AG04450 (cell line): ENCODE measurements around the gene DPYD. TPM values are rescaled to one million over a fixed set of nuclear protein-coding genes. Genes with fewer than 3 reads are reported as not detected.
A peak's percentile ranks its signal among the peaks of the same experiment; 100 is the strongest.

ENCODE experiments used
- CTCF ChIA-PET: fragments of 300-600, 350-600 bp; formaldehyde crosslinking; extraction: SDS; loops from one replicate; lab custom pipeline; 2022; ENCODE audit warnings: antibody characterized with exemption, inconsistent platforms; lab: Charles Lee
- POLR2A ChIA-PET: fragments of 350-600 bp; formaldehyde crosslinking; extraction: SDS; loops from one replicate; lab custom pipeline; 2021; ENCODE audit warnings: antibody characterized with exemption, inconsistent platforms; lab: Yijun Ruan, JAX
- DNase-seq: peaks from one replicate; pipeline ENCODE4 v3.0.0-alpha.2; 2011; ENCODE audit warnings: low read depth, low spot score
- H3K27ac ChIP-seq: one replicate; pipeline ENCODE4 v1.5.1; 2012; ENCODE audit warnings: low read depth, low read length, control low read depth
- H3K27me3 ChIP-seq: one replicate; pipeline ENCODE4 v1.6.0; 2012; ENCODE audit warnings: low read length; ENCODE audit not compliant: control insufficient read depth, insufficient read depth
- H3K4me3 ChIP-seq: 2 replicates; pipeline ENCODE4 v1.5.1; 2011; ENCODE audit warnings: mild to moderate bottlenecking, low read depth, low read length, control low read depth
- H3K9me3 ChIP-seq: 2 replicates; pipeline ENCODE4 v1.5.1; 2012; ENCODE audit warnings: low read length; ENCODE audit not compliant: control insufficient read depth, insufficient read depth
- CTCF ChIP-seq: IDR thresholded peaks from 2 replicates; pipeline ENCODE4 v1.5.1; 2011; ENCODE audit warnings: low read depth, low read length, control low read depth, inconsistent platforms
- polyA plus RNA-seq: library from polyadenylated mRNA; depleted of rRNA; stranded (reverse); fragments of >200 nt; gene quantifications from 2 replicates; pipeline ENCODE4 v1.2.3, GENCODE V29; 2011

Gene DPYD
- polyA plus RNA-seq, 1 experiment, result 21.4 TPM

GRCh38 chr1:97608272-97608671, 312.6 kb downstream of the DPYD start:
- CTCF ChIA-PET, result no interaction called here
- no peak for TF ChIP-seq CTCF
- POLR2A ChIA-PET, result interaction anchor here (0.5 kb wide), 1 partner anchor 381 kb away, joined by 6 read pairs; no protein-coding TSS in a partner anchor
- no peak for DNase-seq
- Histone ChIP-seq H3K27me3 (no peaks in the 10 kb centered on the region), H3K4me3 (no peak overlapping the region), H3K9me3 (no peaks in the 10 kb centered on the region), H3K27ac (no peak overlapping the region)

GRCh38 chr1:97603776-97604175, 317.1 kb downstream of the DPYD start:
- DNase-seq, result peak; percentile 11
- peak overlapping the region; percentile 23 for H3K4me3 ChIP-seq
- no peaks in the 10 kb centered on the region for H3K27me3 ChIP-seq
- H3K9me3 ChIP-seq, result no peaks in the 10 kb centered on the region
- no peak for TF ChIP-seq CTCF
- ChIA-PET POLR2A (no interaction called here), CTCF (interaction anchor here (0.6 to 1.3 kb wide), 2 partner anchors 65 to 360 kb away, joined by 3 read pairs; no protein-coding TSS in a partner anchor)
- H3K27ac ChIP-seq, result no peak overlapping the region

- Histone ChIP-seq H3K4me3 (no peak overlapping the region), H3K27me3 (no peaks in the 10 kb centered on the region), H3K9me3 (no peaks in the 10 kb centered on the region), H3K27ac (no peak overlapping the region)
- no peak for DNase-seq
- no peak for TF ChIP-seq CTCF
- CTCF ChIA-PET, result interaction anchor here (1.3 kb wide), 1 partner anchor 360 kb away, joined by 3 read pairs; no protein-coding TSS in a partner anchor
- POLR2A ChIA-PET, result no interaction called here
These were observed 317.6 kb downstream of the DPYD start for GRCh38 chr1:97603218-97603617.

GRCh38 chr1:97599447-97599846, 321.4 kb downstream of the DPYD start:
- no peak for DNase-seq
- Histone ChIP-seq H3K9me3 (no peaks in the 10 kb centered on the region), H3K4me3 (no peak overlapping the region), H3K27ac (no peak overlapping the region), H3K27me3 (no peaks in the 10 kb centered on the region)
- TF ChIP-seq CTCF, result no peak
- CTCF ChIA-PET, result no interaction called here
- POLR2A ChIA-PET, result interaction anchor here (0.6 kb wide), 1 partner anchor 52 kb away, joined by 4 read pairs; no protein-coding TSS in a partner anchor

- Histone ChIP-seq H3K9me3 (no peaks in the 10 kb centered on the region), H3K27ac (no peak overlapping the region), H3K27me3 (no peaks in the 10 kb centered on the region), H3K4me3 (no peak overlapping the region)
- DNase-seq, result no peak
- TF ChIP-seq CTCF, result no peak
- ChIA-PET CTCF (no interaction called here), POLR2A (no interaction called here)
These were observed 327.6 kb downstream of the DPYD start for GRCh38 chr1:97593192-97593591.
